RWPE2 (cell line): ENCODE data around the gene MAU2.

Experiments used
- ATAC-seq: fragments of 200-7000 bp; cut with Tn5 transposase; 3 replicates; pipeline ENCODE4 v1.9.1; 2021; ENCODE audit warnings: low read depth
- DNase-seq: peaks from one replicate; pipeline ENCODE4 v3.0.0-alpha.2; 2020; ENCODE audit warnings: low spot score
- H3K27ac ChIP-seq: fragments of 450-650 bp; 2 replicates; pipeline ENCODE4 v1.5.1; 2017; ENCODE audit warnings: mild to moderate bottlenecking; ENCODE audit not compliant: poor library complexity, severe bottlenecking
- H3K27me3 ChIP-seq: fragments of 250-450 bp; sonication (Bioruptor Pico); 2 replicates; pipeline ENCODE4 v1.5.1; 2021; ENCODE audit warnings: mild to moderate bottlenecking, moderate library complexity; ENCODE audit not compliant: insufficient read depth, poor library complexity, severe bottlenecking
- H3K36me3 ChIP-seq: fragments of 250-450 bp; sonication (Bioruptor Pico); 2 replicates; pipeline ENCODE4 v1.5.1; 2020; ENCODE audit warnings: low read depth, mild to moderate bottlenecking, moderate library complexity
- H3K4me1 ChIP-seq: fragments of 250-450 bp; sonication (Bioruptor Pico); 2 replicates; pipeline ENCODE4 v1.5.1; 2021; ENCODE audit warnings: mild to moderate bottlenecking, moderate library complexity; ENCODE audit not compliant: insufficient read depth, poor library complexity, severe bottlenecking
- H3K4me3 ChIP-seq: fragments of 250-450 bp; sonication (Bioruptor Pico); 2 replicates; pipeline ENCODE4 v1.5.1; 2021; ENCODE audit warnings: mild to moderate bottlenecking, moderate library complexity; ENCODE audit not compliant: severe bottlenecking
- H3K9me3 ChIP-seq: fragments of 250-450 bp; sonication (Bioruptor Pico); 2 replicates; pipeline ENCODE4 v1.5.1; 2021; ENCODE audit warnings: mild to moderate bottlenecking, moderate library complexity; ENCODE audit not compliant: severe bottlenecking
- CTCF ChIP-seq: fragments of 450-650 bp; IDR thresholded peaks from one replicate; pipeline ENCODE4 v1.5.1; 2017; ENCODE audit warnings: mild to moderate bottlenecking, moderate library complexity; ENCODE audit not compliant: poor library complexity, severe bottlenecking

The MAU2 gene

GRCh38 chr19:19405971-19406877 is 85.6 kb downstream of the MAU2 start:
- DNase-seq (no peak), ATAC-seq (peak; percentile 9; the same call in 1 of the 3 replicates)
- H3K36me3 ChIP-seq: no peaks in the 10 kb centered on the region
- peak overlapping the region; percentile 89 for H3K27ac ChIP-seq
- H3K4me3 ChIP-seq: peak overlapping the region; percentile 77
- no peak for TF ChIP-seq CTCF
- H3K9me3 ChIP-seq: no peaks in the 10 kb centered on the region
- peaks cover 43% of the 10 kb centered on the region for H3K4me1 ChIP-seq
- no peaks in the 10 kb centered on the region for H3K27me3 ChIP-seq

GRCh38 chr19:19406878-19407632 is 86.4 kb downstream of the MAU2 start:
- Histone ChIP-seq H3K4me1 (peaks cover 43% of the 10 kb centered on the region), H3K9me3 (no peaks in the 10 kb centered on the region), H3K4me3 (peak overlapping the region; percentile 77), H3K27ac (peak overlapping the region; percentile 89), H3K27me3 (no peaks in the 10 kb centered on the region), H3K36me3 (no peaks in the 10 kb centered on the region)
- peak; percentile 44 for TF ChIP-seq CTCF
- no peak for DNase-seq
- ATAC-seq: no peak; the same call in 2 of the 3 replicates

- Histone ChIP-seq H3K9me3 (no peaks in the 10 kb centered on the region), H3K36me3 (no peaks in the 10 kb centered on the region), H3K4me3 (no peak overlapping the region), H3K27me3 (no peaks in the 10 kb centered on the region), H3K27ac (peak overlapping the region; percentile 89), H3K4me1 (peaks cover 43% of the 10 kb centered on the region)
- no peak for ATAC-seq
- DNase-seq: no peak
- no peak for TF ChIP-seq CTCF
Observed at GRCh38 chr19:19407633-19407930, 87.0 kb downstream of the MAU2 start.
